Epithelial cell of proximal tubule (primary cell): ENCODE measurements around the gene AHI1. TPM values are rescaled to one million over a fixed set of nuclear protein-coding genes. Genes with fewer than 3 reads are reported as not detected.

ENCODE experiments used
- DNase-seq: peaks from one replicate; pipeline ENCODE4 v3.0.0-alpha.2; 2011; ENCODE audit warnings: low read depth
- H3K4me3 ChIP-seq: 2 replicates; pipeline ENCODE4 v1.5.1; 2011; ENCODE audit warnings: low read depth, mild to moderate bottlenecking, low read length
- total RNA-seq: library from RNA; depleted of rRNA; stranded (reverse); fragments of >200 nt; gene quantifications from 2 replicates; pipeline ENCODE4 v1.2.3, GENCODE V29; 2015
- TF ChIP-seq, protein P1 (sequence below): conservative IDR thresholded peaks from 2 replicates; pipeline ENCODE4 v1.5.1; 2012; ENCODE audit warnings: low read depth, mild to moderate bottlenecking, low read length

AHI1 gene
- total RNA-seq, 1 donor from 2014 or later, result 7.5 TPM

DNA sequence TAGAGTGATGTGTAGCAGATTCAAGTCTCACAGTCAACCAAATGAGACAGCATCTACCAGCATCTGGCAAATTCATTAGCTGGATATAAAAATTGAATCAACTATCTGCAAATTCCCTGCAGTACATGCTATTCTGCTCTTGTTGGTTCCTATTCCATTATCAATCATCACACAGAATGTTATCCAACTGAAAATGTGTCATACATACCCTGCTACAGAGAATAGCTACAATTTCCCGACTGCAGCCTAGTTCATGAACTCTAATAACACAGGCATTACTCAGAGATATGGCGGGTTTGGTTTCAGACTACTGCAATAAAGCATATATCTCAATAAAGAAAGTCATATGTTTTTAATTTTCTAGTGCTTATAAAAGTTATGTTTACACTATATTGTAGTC, 78.4 kb downstream of the AHI1 start:
- TF ChIP-seq, protein P1, sequence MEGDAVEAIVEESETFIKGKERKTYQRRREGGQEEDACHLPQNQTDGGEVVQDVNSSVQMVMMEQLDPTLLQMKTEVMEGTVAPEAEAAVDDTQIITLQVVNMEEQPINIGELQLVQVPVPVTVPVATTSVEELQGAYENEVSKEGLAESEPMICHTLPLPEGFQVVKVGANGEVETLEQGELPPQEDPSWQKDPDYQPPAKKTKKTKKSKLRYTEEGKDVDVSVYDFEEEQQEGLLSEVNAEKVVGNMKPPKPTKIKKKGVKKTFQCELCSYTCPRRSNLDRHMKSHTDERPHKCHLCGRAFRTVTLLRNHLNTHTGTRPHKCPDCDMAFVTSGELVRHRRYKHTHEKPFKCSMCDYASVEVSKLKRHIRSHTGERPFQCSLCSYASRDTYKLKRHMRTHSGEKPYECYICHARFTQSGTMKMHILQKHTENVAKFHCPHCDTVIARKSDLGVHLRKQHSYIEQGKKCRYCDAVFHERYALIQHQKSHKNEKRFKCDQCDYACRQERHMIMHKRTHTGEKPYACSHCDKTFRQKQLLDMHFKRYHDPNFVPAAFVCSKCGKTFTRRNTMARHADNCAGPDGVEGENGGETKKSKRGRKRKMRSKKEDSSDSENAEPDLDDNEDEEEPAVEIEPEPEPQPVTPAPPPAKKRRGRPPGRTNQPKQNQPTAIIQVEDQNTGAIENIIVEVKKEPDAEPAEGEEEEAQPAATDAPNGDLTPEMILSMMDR, result no peak
- no peak overlapping the region for H3K4me3 ChIP-seq
- DNase-seq, result no peak

DNA sequence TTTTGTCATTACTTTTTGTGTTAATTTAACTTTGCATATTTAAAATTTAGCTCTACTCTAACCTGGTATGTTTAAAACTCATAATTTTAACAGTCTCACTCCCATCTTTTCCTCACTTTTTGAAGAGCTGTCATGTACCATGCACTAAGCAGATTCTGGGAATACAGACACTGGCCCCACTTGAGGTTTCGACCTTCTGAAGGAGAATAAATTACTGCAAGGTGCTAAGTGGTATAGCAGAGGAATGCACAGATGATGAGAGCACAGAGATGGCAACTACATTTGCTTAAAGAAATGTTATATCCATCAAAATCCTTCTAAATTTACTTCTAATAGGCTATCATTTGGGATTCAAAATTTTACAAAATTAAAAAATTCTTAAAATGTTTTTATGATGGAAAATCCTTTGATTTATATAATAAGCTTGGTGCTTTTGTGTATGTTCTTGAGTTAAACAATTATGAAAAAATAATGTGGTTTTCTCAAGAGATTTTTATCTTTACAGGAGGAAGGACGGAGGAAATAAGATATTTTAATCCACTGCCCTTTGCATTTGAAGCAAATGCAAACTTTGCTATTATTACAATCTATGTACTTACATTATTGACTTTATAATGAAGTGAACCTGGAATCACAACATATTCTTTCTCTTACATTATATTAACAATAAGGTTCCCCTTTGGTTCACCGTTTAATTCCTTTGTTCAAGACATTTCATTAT, 79.3 kb downstream of the AHI1 start:
- no peak for DNase-seq
- TF ChIP-seq, protein P1, result no peak
- no peak overlapping the region for H3K4me3 ChIP-seq

DNA sequence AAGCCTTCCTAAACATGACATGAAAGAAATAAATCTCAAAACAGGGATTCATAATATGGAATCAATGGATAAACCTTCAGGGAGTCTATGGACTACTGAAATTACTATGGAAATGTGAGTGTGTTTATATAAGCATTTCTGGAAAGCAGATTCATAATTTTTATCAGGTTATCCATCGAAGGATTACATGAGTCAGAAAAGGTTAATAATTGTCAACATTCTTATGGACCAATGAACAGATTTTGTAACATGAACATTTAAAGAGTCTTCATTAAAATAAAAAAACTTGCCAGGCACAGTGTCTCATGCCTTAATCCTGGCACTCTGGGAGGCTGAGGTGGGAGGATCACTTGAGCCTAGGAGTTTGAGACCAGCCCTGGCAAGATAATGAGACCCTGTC, 84.8 kb downstream of the AHI1 start:
- no peak overlapping the region for H3K4me3 ChIP-seq
- DNase-seq, result no peak
- TF ChIP-seq, protein P1, result no peak

DNA sequence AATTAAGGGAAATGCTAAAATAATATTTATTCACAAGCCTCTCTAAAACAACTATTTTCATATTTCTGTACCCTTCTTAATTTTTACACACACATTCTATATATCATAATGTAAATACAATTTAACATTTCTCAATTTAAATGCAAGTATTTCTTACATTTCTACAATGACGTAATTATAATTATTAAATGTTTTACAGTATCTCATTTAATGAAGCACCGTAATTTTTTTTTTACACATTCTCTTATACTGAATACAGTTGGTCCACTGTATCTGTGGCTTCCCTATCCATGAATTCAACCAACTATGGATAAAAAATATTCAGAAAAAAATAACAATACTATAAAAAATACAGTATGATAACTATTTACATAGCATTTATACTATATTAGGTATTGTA, 85.7 kb downstream of the AHI1 start:
- TF ChIP-seq, protein P1, result no peak
- no peak overlapping the region for H3K4me3 ChIP-seq

DNA sequence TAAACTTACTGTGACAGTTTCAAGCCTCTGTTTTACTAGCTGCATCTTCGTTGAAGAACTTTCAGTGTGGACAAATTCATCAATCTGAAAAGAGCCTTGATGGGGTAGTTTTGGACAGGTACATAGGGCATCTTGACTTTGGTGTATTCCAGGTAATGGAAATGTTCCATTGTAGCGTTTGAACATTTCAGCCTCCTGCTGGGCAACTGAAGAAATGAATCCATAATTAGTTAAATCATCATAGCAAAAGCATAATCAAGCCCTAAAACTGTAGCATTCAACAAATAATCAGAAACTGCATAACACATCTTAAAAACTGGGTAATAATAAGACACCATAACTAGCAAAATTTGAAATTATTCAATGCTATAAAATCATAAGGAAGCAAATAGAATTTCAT, 86.2 kb downstream of the AHI1 start:
- TF ChIP-seq, protein P1, result peak; percentile 42
- DNase-seq, result no peak
- no peak overlapping the region for H3K4me3 ChIP-seq

More for the DNA sequence above, 85.7 kb downstream of the AHI1 start:
- no peak for DNase-seq

DNA sequence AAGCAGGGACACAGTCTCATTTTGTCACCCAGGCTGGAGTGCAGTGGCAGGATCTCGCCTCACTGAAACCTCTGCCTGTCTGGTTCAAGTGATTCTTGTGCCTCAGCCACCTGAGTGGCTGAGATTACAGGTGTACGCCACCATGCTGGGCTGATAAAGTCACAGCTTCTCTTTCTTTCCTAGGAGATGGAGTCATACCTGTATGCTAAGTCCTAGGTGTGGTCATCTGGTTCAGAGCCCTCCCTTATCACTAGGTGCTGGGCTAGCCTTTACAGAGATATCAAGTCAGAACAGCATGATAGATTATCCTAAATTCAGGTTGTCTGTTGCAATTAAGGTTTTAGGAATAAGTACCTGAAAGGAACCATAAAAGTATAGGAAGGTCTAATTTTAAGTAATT, 86.7 kb downstream of the AHI1 start:
- no peak overlapping the region for H3K4me3 ChIP-seq
- DNase-seq, result no peak
- TF ChIP-seq, protein P1, result no peak

DNA sequence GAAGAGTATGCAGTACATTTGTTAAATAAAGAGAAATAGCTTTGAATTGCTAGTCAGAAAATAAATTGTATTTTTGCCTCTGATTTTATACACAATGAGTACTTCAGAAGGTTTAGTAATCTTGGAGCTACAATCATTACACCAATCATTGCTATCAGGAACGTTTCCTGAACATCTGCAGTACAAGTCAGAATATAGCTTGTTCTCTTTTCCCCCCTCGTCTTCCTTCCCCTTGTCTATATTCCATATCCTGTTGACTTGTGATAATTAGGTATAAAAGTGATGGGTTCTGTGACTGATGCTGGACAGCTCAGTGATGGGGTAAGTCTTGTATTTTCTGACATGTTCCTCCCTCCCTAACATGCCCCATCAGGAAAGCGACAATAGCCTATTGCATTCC, 94.0 kb downstream of the AHI1 start:
- DNase-seq, result no peak
- H3K4me3 ChIP-seq, result no peak overlapping the region
- TF ChIP-seq, protein P1, result no peak
